ENCODE data around the gene SAMD4B.
"Not testable (repeated sequence)": the region's sequence is repeated elsewhere in the genome, so short reads cannot be mapped to it uniquely, and the experiment has no call there.

SAMD4B gene

GRCh38 chr19:39365531-39365930, 23.3 kb downstream of the SAMD4B start:
- DNase-seq (ENCODE audit: low spot score) = no peak

GRCh38 chr19:39369200-39369599, 27.0 kb downstream of the SAMD4B start:
- DNase-seq (ENCODE audit: low spot score) = no peak

GRCh38 chr19:39370735-39371134, 28.5 kb downstream of the SAMD4B start:
- no peak for DNase-seq (ENCODE audit: low spot score)

- DNase-seq (ENCODE audit: low spot score) = no peak
Observed at GRCh38 chr19:39372047-39372802, 30.0 kb downstream of the SAMD4B start.

- DNase-seq (ENCODE audit: low spot score) = no peak
Observed at GRCh38 chr19:39372941-39373340, 30.7 kb downstream of the SAMD4B start.

GRCh38 chr19:39375929-39376328, 33.7 kb downstream of the SAMD4B start:
- no peak for DNase-seq (ENCODE audit: low spot score)

GRCh38 chr19:39377373-39378362, 35.4 kb downstream of the SAMD4B start:
- DNase-seq (ENCODE audit: low spot score) = no peak

GRCh38 chr19:39379366-39379765, 37.1 kb downstream of the SAMD4B start:
- not testable (repeated sequence) for DNase-seq (ENCODE audit: low spot score)

DNA sequence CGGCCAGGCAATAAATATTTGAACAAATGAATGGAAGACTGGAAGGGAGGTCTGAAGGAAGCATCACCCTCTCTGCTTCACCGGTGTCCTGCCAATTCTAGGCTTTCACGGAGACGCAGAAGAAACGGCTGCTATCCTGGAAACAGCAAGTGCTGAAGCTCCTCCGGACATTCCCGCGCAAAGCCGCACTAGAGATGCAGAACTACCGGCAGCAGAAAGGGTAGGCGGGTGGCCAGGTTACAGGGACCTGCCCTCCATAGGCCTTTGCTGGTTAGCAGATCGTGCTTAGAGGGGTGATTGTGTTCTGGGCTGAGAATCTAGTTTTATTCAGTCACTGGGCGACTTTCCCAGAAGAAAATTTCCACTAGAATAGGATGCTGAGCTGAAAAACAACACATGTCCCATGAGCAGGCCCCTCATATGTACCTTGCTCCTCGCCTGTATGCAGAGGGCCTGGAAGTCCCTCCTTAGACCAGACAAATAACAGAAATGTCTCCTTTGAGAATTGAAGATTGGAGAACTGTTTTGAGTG, 37.7 kb downstream of the SAMD4B start:
- no peak for DNase-seq (ENCODE audit: low spot score)

- DNase-seq (ENCODE audit: low spot score) = no peak
Observed at GRCh38 chr19:39380521-39381502, 38.6 kb downstream of the SAMD4B start.

DNA sequence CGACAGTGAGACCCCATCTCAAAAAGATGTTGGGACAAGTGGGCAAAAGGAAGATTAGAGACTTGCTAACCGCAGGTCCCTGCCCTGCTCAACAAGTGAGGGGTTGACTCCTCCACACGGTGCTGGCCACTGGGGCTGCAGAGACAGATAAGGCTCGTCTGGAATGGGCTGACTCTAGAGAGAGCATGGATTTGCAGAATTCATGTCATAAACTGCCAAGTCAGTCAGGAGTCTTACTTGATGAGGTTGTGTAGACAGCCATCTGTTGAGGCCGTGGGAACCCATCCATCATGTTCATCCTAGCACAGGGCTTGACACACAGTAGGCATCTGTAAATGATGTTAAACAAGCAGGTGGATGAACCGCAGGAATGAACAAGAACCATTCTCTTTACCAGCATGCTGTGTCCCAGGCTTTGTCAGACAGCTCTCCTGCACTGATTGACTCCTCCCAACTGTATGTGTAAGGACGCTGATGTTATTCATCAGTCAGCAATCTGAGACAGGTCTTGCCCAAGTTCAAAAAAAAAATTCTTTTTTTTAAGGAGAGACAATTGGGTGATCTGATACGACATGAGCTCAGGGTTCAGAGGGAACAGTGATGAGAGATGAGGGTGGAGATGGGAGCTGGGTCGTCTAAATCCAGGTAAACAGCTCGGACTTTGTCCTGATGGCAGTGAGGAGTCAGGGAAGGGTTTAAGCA, 39.8 kb downstream of the SAMD4B start:
- DNase-seq (ENCODE audit: low spot score) = no peak

GRCh38 chr19:39382991-39383828, 41.0 kb downstream of the SAMD4B start:
- no peak for DNase-seq (ENCODE audit: low spot score)

DNA sequence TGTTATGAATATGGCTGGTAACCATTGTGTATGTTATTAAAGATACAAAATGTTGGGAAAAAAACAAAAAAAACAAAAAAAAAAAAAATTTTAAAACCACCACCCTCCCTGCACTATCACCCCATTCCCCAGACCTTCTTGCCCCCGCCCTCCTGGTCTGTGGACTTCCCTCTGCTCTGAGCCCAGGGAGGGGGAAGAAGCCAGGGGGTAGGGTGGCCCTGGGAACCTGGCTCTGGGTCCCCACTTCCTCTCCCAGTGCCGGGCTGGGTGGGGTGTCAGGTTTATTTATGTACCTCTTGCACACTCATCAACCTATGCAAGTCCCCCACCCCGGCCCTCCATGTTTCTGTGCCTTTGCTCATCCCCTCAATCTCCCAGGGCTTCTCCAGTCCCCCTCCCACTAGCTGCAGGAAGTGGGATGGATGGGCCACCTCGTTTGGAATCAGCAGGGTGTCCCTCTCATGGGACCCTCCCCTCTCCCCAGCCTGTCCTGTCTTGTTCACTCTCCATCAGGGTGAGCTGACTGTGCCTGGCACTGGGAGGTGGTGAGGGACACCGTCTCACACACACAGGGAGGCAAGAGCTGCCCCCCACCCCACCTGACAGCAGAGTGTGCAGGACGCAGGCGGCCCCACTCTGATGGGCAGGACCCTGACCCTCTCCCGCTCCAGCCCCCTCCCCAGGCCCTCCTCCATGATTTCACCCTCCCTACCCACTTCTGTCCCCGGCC, 42.8 kb downstream of the SAMD4B start:
- DNase-seq (ENCODE audit: low spot score) = no peak

DNA sequence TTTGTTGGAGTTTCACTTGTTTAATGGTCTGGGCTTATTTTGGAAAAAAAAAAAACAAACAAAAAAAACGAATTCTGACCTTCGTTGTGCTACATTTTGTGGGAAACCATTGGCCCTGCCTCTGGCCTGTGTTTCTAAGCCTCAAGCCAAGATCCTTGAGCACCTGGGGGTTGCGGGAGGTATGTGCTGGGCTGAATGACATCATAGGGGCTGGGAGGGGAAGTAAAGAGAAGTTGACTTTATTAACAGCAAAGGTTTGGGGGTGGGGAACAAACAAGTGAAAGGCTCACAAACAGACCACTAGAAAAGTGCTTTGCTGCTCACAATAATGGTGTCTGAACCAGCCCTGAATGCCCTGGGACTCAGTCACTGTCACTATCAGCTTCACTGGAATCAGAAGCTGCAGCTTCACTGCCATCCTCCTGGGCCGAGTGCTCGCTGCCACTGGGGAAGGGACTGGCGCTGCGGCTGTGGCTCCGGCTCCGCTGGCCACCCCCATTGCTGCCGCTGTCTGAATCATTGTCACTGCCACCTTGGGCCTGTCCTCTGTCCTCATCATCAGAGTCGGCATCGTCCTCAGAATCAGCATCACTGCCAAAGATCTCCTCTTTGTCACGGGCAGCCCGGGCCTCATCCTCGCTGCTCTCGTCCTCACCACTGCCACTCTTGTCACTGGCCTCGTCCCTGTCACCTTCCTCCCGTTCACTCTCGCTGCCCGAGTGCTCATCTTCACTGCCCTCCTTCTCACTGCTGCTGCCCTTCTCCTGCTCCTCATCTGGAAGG, 43.6 kb downstream of the SAMD4B start:
- no peak for DNase-seq (ENCODE audit: low spot score)

DNA sequence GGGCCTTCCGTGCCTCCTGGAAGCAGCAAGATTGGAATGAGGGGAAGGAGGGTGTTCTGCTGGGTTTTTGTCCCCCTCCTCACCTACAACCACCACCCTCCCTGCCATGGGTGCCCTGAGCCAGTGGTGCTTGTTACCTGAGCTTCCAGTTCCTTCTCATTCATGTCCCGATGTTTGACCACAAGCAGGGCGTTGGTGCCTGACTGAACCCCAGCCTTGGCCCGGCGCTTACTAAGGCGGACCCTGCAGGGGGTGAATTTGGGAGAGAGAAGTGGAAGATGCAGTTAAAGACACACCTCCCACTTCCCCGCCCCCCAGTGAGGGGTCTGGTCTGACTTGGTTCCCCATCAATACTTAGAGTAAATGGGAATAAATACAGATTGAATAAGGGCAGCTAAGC, 44.3 kb downstream of the SAMD4B start:
- DNase-seq (ENCODE audit: low spot score) = no peak

DNA sequence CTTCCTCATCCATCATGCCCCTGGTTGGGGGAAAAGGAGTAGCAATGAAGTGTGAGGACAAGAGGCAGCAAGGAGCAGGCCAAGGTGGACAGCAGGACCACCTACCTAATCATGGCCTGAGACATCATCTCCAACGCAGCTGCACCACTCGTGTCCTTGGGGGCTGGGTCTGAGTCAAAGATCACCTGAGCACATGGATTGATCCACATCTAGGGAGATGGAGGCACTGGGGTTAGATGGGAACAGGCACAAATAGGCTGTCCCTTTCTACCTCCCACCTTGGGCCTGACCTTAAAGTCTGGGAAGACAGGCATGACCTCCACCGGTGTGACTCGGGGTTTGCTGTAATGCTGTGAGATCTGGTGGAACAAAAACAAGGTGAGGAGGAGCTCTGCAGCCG, 46.4 kb downstream of the SAMD4B start:
- DNase-seq (ENCODE audit: low spot score) = no peak

GRCh38 chr19:39389631-39390414, 47.6 kb downstream of the SAMD4B start:
- no peak for DNase-seq (ENCODE audit: low spot score)

DNA sequence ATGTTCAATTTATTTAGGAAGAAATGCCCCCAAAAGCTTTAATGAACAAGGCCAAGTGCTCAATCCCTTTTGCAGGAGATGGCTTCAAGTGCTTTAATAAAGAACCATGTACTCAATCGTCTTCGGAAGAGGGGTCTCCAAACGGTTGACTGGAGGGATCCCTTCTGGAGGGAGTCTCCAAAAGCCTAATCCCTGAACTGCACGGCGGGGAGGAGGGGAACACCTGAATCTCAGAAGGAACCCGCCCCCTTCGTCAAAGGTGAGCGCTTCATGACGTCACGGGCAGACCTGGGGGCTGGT, 48.2 kb downstream of the SAMD4B start:
- no peak for DNase-seq (ENCODE audit: low spot score)

Data from iPS-NIHi11 (cell line).